Measurements from ENCODE around the gene DLL1.

GRCh38 chr6:170288852-170289179 is 2.1 kb downstream of the DLL1 start:
- TF ChIP-seq CTCF (IDR thresholded peaks at IDR 0.05; ENCODE audit: low read length) (no peak), EZH2 (IDR thresholded peaks at IDR 0.05; ENCODE audit: borderline replicate concordance, low read length) (no peak)
